ENCODE data around the gene MYL5. TPM values are rescaled to one million over a fixed set of nuclear protein-coding genes. Genes with fewer than 3 reads are reported as not detected.

MYL5 gene
- polyA plus RNA-seq, 3 donors, result 4.2 to 12.6 (median 7.2) TPM

GRCh38 chr4:627347-628125 is 46.8 kb upstream of the MYL5 start:
- peaks cover 0 to 7% (median 6%) of the 10 kb centered on the region in 3 donors for H3K27me3 Mint-ChIP-seq (ENCODE audit: low read depth in 3 of 3)
- H3K4me3 Mint-ChIP-seq, result no peak overlapping the region
- H3K4me1 ChIP-seq (ENCODE audit: control insufficient read depth in 1 of 2, insufficient read depth in 2 of 2, low read length in 2 of 2), result no peaks in the 10 kb centered on the region
- 85% methylated on average over 13 of the region's 15 CpGs for WGBS (ENCODE audit: insufficient coverage)
- no peaks in the 10 kb centered on the region for H3K36me3 Mint-ChIP-seq
- no peaks in the 10 kb centered on the region for H3K36me3 ChIP-seq (replicated peaks in 1 of 2; ENCODE audit: control insufficient read depth in 1 of 2, insufficient read depth in 2 of 2, low read length in 2 of 2)
- H3K27me3 ChIP-seq (ENCODE audit: control insufficient read depth in 2 of 2, insufficient read depth in 2 of 2, low read length in 2 of 2), result no peaks in the 10 kb centered on the region
- H3K4me3 ChIP-seq (replicated peaks in 1 of 3; ENCODE audit: low read depth in 2 of 3, low read length in 3 of 3), result no peak overlapping the region
- H2AFZ ChIP-seq (ENCODE audit: insufficient read depth, low read depth, low read length, poor library complexity, severe bottlenecking), result no peak overlapping the region
- peaks cover 3% of the 10 kb centered on the region for H3K4me1 Mint-ChIP-seq
- H3K9me3 ChIP-seq (replicated peaks in 1 of 2; ENCODE audit: control insufficient read depth in 1 of 2, insufficient read depth in 1 of 2, low read length in 2 of 2), result peaks cover 7 to 11% of the 10 kb centered on the region in 2 donors
- intact Hi-C loops (cut with micrococcal nuclease), result no loop called here
- no peak overlapping the region for H3K27ac ChIP-seq (ENCODE audit: low read depth in 1 of 2, low read length in 2 of 2)
- peaks cover 9 to 23% (median 14%) of the 10 kb centered on the region in 7 donors for H3K9me3 Mint-ChIP-seq
- no peaks in the 10 kb centered on the region for H3K79me2 ChIP-seq (ENCODE audit: insufficient read depth, low read length)
- no peak overlapping the region for H3K4me2 ChIP-seq (replicated peaks; ENCODE audit: extremely low read depth, low read length, poor library complexity, severe bottlenecking)
- no peaks in the 10 kb centered on the region for H4K20me1 ChIP-seq (ENCODE audit: insufficient read depth, low read length)
- DNase-seq, result no peak
- no peak overlapping the region for H3K9ac ChIP-seq (ENCODE audit: insufficient read depth, low read length, poor library complexity, severe bottlenecking)
- TF ChIP-seq CTCF (IDR thresholded peaks at IDR 0.05), result no peak
- H3K27ac Mint-ChIP-seq, result no peak overlapping the region

- no peaks in the 10 kb centered on the region for H3K79me2 ChIP-seq (ENCODE audit: insufficient read depth, low read length)
- H3K4me3 ChIP-seq (replicated peaks in 1 of 3; ENCODE audit: low read depth in 2 of 3, low read length in 3 of 3), result no peak overlapping the region
- no peaks in the 10 kb centered on the region for H3K27me3 ChIP-seq (ENCODE audit: control insufficient read depth in 2 of 2, insufficient read depth in 2 of 2, low read length in 2 of 2)
- no peak overlapping the region for H3K27ac ChIP-seq (ENCODE audit: low read depth in 1 of 2, low read length in 2 of 2)
- peaks cover 15 to 18% of the 10 kb centered on the region in 2 donors for H3K9me3 ChIP-seq (replicated peaks in 1 of 2; ENCODE audit: control insufficient read depth in 1 of 2, insufficient read depth in 1 of 2, low read length in 2 of 2)
- H3K36me3 Mint-ChIP-seq, result no peaks in the 10 kb centered on the region
- no peak for TF ChIP-seq CTCF (IDR thresholded peaks at IDR 0.05)
- H3K4me1 Mint-ChIP-seq, result peaks cover 3% of the 10 kb centered on the region
- no peak overlapping the region for H3K4me2 ChIP-seq (replicated peaks; ENCODE audit: extremely low read depth, low read length, poor library complexity, severe bottlenecking)
- intact Hi-C loops (cut with micrococcal nuclease), result no loop called here
- H3K9me3 Mint-ChIP-seq, result peaks cover 13 to 29% (median 19%) of the 10 kb centered on the region in 7 donors
- H2AFZ ChIP-seq (ENCODE audit: insufficient read depth, low read depth, low read length, poor library complexity, severe bottlenecking), result no peak overlapping the region
- no peak overlapping the region for H3K27ac Mint-ChIP-seq
- H4K20me1 ChIP-seq (ENCODE audit: insufficient read depth, low read length), result no peaks in the 10 kb centered on the region
- H3K4me1 ChIP-seq (ENCODE audit: control insufficient read depth in 1 of 2, insufficient read depth in 2 of 2, low read length in 2 of 2), result no peaks in the 10 kb centered on the region
- no peak overlapping the region for H3K9ac ChIP-seq (ENCODE audit: insufficient read depth, low read length, poor library complexity, severe bottlenecking)
- no peaks in the 10 kb centered on the region for H3K36me3 ChIP-seq (replicated peaks in 1 of 2; ENCODE audit: control insufficient read depth in 1 of 2, insufficient read depth in 2 of 2, low read length in 2 of 2)
- WGBS (ENCODE audit: insufficient coverage), result 97% methylated on average over 17 of the region's 17 CpGs
- DNase-seq, result no peak
- no peak overlapping the region for H3K4me3 Mint-ChIP-seq
- H3K27me3 Mint-ChIP-seq (ENCODE audit: low read depth in 3 of 3), result peaks cover 0 to 7% (median 4%) of the 10 kb centered on the region in 3 donors
These were observed 46.0 kb upstream of the MYL5 start for GRCh38 chr4:628311-628741.

Data from CD14-positive monocyte (primary cell).